Erythroblast (primary cell): Measurements from ENCODE around the gene GNAI1.

Source experiments
- GATA1 ChIP-seq: IDR thresholded peaks from 2 replicates; pipeline ENCODE4 v1.6.1; 2011; ENCODE audit warnings: low read depth, mild to moderate bottlenecking, control low read depth, low read length, moderate library complexity
- POLR2A ChIP-seq: IDR thresholded peaks from 2 replicates; pipeline ENCODE4 v1.6.1; 2011; ENCODE audit warnings: mild to moderate bottlenecking, low read length

DNA sequence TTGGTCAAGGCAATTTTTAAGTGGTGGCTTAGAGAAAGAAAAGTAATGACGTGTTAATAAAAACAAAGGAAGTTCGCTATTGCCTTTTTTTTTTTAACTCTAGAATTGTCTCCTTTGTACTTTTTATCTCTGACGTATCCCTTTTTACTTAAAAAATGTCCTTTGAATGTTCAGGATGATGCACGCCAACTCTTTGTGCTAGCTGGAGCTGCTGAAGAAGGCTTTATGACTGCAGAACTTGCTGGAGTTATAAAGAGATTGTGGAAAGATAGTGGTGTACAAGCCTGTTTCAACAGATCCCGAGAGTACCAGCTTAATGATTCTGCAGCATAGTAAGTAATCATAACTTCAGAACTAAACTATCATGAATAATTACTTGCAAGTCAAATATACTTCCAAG lies 64.4 kb downstream of the GNAI1 start:
- no peak for TF ChIP-seq POLR2A
- no peak for TF ChIP-seq GATA1
